Activated CD4-positive, CD25-positive, alpha-beta regulatory T cell treated with anti-CD3 and anti-CD28 coated beads, Interleukin-2, amount 50 U/mL, for 16 hours (primary cell): Measurements from ENCODE around the gene PSTK.

Experiments used
- DNase-seq: peaks from one replicate; pipeline ENCODE4 v3.0.0-alpha.2; 2020; ENCODE audit warnings: low read depth, low spot score

Gene PSTK

DNA sequence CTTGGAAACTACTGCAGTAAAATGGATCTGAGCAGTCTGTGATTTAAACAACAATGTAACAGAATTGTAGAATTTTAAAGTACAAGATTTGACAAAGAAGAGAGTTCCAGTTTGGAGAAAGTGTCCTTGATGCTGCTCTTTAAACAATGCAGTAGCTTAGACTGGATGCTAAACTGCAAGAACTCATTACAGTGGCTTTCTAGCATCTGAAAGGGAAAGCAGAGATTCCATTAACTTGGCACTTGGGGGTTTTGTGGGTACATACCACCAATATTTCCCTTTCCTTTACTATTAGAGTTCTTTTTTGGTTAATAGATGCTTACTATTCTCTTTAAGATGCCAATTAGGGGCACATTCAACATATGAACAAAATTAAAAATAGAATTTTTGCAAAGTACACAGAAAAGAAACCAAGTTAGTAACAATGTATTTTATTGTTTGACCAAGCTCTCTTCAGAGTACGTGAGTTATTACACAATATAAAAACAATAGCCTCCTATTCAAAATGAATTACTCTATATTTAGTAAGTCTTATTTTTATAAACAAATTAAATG lies 11.9 kb downstream of the PSTK start:
- no peak for DNase-seq

DNA sequence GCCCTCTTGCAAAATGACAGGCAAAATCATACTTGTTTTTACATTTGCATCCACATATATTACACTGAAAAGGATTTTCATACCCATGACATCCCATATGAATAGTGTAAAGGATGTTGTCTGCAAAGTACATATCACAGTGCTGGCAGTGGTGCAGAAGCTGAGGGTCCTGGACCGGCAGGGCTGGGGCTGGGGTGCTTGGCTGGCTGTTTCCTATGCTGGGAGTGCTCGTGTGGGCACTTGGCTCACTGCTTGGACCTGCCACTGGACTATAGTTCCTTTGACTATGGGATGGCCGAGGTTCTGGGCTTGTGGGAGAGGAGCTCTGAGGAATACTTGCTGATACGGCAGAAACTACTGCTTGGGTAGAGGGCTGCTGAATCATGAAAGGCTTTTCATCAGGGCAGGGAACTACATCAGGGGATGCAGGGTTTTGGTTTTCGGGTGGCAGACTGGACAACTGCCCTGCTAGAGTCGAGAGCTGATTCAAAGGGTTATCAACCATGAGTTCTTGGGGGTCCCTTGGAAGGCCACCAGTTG lies 13.7 kb downstream of the PSTK start:
- DNase-seq: no peak

DNA sequence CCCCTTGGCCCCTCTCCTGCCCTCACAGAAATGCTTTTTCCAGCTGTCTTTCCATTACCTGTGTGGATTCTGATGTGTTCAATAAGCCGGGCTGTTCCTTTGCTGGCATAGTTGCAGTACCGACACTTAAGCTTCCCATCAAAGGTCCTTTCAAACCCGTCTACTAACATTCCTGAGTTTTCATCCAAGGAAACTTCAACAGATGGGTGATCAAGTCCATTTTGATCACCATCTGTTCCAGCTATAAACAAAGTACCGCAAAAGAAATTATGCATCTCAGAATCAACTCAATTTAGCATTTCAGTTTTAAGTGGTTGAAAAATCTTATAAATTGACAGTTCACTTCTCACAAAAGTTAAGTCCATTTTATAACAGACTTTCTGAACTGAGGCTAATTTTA lies 15.7 kb downstream of the PSTK start:
- no peak for DNase-seq

DNA sequence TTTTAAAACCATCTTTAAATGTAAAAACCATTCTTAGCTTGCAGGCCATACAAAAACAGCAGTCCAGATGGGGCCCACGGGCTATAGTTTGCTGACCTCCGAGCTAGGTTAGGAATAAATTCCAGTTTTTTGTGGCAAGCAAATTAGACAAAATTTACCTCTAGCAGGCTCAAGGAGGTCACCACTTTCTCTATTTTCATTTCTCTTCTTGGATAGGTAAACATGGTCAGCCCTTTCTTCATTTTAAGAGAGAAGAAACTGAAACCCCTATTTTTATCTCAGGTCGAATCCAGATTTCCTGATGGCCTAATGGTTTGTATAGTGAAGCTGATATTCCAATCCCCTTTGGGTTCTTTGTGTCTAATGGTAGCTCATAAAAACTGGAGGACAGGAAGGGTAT lies 17.7 kb downstream of the PSTK start:
- no peak for DNase-seq

DNA sequence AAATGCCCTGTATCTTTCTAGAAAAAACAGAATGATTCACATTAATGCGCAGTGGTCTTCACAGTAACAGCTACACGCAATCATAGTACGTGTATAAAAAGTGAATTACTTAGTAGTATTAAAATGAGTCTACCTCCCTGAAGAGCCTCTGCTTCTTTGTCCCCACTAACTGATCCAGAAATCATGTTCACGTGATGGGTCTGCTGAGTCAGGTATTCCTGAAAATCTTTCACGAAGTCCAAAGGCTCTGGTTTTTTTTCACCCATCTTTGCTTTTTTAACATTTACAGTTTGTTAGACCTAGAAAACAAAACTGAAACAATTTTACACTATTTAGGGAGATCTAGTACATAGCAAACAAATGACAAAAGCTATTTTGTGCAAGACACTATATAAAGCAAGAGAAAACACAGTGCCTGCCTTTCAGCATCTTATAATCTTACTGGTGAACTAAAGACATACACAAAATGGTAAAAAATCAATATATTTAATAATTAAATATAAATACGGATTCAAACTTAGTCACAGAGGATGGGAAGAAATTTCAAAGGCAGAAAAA lies 18.2 kb downstream of the PSTK start:
- no peak for DNase-seq

- DNase-seq: no peak
These were observed 18.7 kb downstream of the PSTK start for GRCh38 chr10:122998934-122999333.

DNA sequence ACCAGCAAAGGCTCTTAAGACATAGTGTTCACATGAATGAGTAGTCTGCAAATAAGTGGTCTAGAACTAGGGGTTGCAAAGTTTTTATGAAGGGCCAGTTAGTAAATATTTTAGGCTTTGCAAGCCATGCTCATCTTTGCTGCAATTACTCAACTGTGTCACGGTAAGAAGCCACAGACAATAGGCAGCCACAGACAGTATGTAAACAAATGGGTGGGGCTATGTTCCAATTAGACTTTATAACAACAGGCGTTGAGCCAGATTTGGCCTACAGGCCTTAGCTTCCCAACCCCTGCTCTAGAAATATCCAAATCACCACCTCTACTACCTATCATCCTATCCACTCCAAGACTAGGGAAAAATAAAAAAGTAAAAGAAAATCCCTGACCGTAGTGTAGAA lies 19.1 kb downstream of the PSTK start:
- no peak for DNase-seq

- no peak for DNase-seq
These were observed 20.0 kb downstream of the PSTK start for GRCh38 chr10:123000155-123000554.

DNA sequence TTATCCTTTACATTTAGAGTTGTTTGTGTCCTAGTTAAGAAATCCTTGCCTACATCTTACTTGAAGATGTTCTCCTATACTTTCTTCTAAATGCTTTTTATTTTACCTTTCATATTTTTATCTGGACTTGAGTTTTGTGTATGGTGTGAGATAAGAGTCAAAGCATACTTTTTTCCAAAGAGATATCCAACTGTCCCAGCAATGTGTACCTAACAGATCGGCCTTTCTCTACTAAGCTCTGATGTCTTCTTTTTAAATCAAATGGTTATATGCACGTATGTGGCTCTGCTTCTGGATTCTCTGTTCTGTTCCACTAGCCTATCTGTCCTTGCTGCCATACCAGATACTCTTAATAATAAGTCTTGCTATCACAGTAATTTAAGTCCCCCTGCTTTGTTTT lies 21.2 kb downstream of the PSTK start:
- DNase-seq: no peak

GRCh38 chr10:123004298-123004697 lies 24.1 kb downstream of the PSTK start:
- no peak for DNase-seq

- peak; percentile 18 for DNase-seq
These were observed 27.6 kb downstream of the PSTK start for GRCh38 chr10:123007558-123008354.

GRCh38 chr10:123008355-123009104 lies 28.3 kb downstream of the PSTK start, which contains the start of the genes ACADSB and IKZF5:
Gene ACADSB (plus strand): TSS chr10:123009006. CDS start chr10:123009030, 24 bp downstream.
Gene IKZF5 (minus strand): TSS chr10:123008795. CDS start chr10:122998625, 10,170 bp downstream.
- peak; percentile 96 for DNase-seq

DNA sequence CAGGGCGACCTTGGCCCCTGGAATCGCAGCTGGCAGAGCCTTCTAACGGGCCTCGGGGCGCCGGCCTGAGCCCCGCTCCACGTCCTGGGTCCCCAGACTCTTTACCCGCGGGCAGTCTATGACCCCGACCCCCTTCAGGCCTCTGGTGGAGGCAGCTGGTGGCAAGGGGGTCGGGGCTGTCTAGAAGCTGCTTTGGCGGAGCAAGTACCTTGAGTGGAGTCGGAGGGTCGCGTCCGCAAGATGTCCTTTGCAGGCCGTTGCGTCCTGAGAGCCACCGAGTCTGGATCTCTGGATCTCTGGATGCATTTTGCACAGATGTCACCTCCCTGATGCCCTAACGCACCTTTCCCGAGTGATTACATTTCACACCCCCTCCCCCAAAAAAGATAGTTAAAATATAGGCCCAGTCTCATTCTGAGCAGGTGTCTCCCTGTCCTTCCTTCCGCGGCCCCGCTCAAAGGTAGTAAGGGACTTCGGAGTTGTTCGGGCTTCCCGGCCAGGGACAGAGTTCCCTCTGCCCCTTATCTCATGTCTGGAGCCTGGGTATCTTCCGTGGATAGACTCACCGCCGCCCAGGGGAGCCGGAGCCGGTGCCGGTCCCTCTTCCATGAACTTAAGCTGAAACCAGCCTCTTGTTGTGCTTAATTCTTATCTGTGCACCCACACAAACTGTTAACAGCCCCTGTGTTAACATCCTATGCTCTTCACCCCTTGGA lies 29.1 kb downstream of the PSTK start:
- DNase-seq: no peak

DNA sequence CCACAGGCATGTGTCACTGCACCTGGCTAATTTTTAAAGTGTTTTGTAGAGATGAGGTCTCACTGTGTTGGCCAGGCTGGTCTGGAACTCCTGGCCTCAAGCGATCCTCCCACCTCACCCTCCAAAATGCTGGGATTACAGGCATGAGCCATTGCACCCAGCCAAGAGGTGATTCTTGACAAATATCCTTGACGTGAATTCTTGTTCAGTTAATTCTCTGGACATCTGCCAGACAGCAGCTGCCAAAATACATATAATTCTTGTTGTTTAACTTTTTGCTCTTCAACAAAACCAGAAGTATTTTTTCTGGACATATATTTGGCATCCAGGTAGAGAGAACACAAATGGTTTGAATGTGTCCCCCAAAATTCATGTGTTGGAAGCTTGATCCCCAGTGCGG lies 31.8 kb downstream of the PSTK start:
- no peak for DNase-seq

- DNase-seq: no peak
These were observed 33.5 kb downstream of the PSTK start for GRCh38 chr10:123013456-123014419.

DNA sequence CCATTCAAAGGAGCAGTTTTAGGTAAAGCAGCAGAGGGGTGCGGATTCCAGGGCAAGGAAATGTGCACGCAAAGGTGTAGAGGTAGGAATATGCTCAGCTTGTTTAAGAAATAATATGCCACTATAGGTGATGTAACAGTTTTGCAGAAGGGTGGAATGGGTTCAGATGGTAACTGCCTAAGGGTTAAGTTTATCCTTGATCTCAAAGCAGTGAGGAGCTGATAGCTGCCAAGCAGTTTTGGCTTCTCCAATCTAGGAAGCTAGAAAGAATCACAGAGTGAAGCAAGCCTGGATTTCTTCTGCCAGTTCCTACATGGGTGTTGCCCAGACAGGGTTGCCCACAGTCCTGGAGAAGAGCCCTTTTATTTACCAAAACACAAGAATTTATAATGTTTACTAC lies 34.6 kb downstream of the PSTK start:
- DNase-seq: no peak

GRCh38 chr10:123016228-123016627 lies 36.0 kb downstream of the PSTK start:
- no peak for DNase-seq

DNA sequence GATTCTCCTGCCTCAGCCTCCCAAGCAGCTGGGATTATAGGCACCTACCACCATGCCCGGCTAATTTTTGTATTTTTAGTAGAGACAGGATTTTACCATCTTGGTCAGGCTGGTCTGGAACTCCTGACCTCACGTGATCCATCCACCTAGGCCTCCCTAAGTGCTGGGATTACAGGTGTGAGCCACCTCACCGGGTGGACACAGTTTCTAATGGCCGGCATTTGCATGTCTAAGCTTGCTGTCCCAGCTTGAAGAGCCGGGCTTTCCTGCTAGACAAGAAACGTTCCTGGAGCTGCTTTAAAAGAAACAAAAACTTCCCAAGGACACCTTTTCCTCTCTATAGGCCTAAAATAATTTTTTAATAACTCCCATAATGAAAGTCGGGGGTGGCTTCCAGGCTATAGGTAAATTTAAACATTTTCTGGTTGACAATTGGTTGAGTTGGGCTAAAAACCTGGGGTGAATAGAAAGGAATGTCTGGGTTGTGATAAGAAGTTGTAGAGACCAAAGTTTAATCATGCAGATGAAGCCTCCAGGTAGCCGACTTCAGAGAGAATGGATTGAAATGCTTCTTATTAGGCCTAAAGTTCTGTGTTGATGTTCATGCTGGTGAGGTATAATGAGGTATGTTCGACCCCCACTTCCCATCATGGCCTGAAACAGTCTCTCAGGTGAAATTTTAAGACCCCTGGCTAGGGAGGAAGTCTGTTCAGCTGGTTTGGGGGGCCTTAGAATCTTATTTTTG lies 37.4 kb downstream of the PSTK start:
- no peak for DNase-seq

DNA sequence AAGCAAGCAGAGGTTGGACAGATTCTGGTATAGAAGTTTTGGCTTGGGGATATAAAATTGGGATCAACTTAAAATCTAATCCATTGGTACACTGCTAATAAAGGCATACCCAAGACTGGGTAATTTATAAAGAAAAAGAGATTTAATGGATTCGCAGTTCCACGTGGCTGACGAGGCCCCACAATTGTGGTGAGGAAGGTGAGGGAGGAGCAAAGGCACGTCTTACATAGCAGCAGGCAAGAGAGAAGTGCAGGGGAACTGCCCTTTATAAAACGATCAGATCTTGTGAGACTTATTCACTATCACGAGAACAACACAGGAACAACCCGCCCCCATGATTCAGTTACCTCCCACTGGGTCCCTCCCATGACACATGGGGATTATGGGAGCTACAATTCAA lies 38.3 kb downstream of the PSTK start:
- DNase-seq: no peak
